ENCODE results near the gene PRDM16.

Gene PRDM16

GRCh38 chr1:3428899-3429298 is 359.9 kb downstream of the PRDM16 start:
- no peak for DNase-seq

GRCh38 chr1:3429320-3429719 is 360.3 kb downstream of the PRDM16 start:
- no peak for DNase-seq

- no peak for DNase-seq
Observed at GRCh38 chr1:3429766-3430165, 360.8 kb downstream of the PRDM16 start.

- DNase-seq, result no peak
Observed at GRCh38 chr1:3430406-3430805, 361.4 kb downstream of the PRDM16 start.

GRCh38 chr1:3430820-3431219 is 361.8 kb downstream of the PRDM16 start:
- no peak for DNase-seq

GRCh38 chr1:3431266-3431665 is 362.3 kb downstream of the PRDM16 start:
- DNase-seq, result no peak

- DNase-seq, result no peak
Observed at GRCh38 chr1:3431686-3432085, 362.7 kb downstream of the PRDM16 start.

- DNase-seq, result no peak
Observed at GRCh38 chr1:3432306-3432705, 363.3 kb downstream of the PRDM16 start.

- no peak for DNase-seq
Observed at GRCh38 chr1:3433076-3433475, 364.1 kb downstream of the PRDM16 start.

- DNase-seq, result no peak
Observed at GRCh38 chr1:3433596-3434320, 364.8 kb downstream of the PRDM16 start.

- no peak for DNase-seq
Observed at GRCh38 chr1:3434406-3435110, 365.6 kb downstream of the PRDM16 start.

GRCh38 chr1:3435666-3436065 is 366.7 kb downstream of the PRDM16 start:
- DNase-seq, result no peak

GRCh38 chr1:3436451-3436850 is 367.4 kb downstream of the PRDM16 start:
- DNase-seq, result no peak

GRCh38 chr1:3436901-3437300 is 367.9 kb downstream of the PRDM16 start:
- no peak for DNase-seq

- no peak for DNase-seq
Observed at GRCh38 chr1:3438661-3439180, 369.7 kb downstream of the PRDM16 start.

- DNase-seq, result no peak
Observed at GRCh38 chr1:3439346-3440299, 370.6 kb downstream of the PRDM16 start.

GRCh38 chr1:3440300-3440681 is 371.3 kb downstream of the PRDM16 start:
- DNase-seq, result no peak

- DNase-seq, result no peak
Observed at GRCh38 chr1:3440711-3441409, 371.9 kb downstream of the PRDM16 start.

GRCh38 chr1:3441410-3441847 is 372.4 kb downstream of the PRDM16 start:
- no peak for DNase-seq

GRCh38 chr1:3441880-3442279 is 372.9 kb downstream of the PRDM16 start:
- no peak for DNase-seq

- no peak for DNase-seq
Observed at GRCh38 chr1:3442331-3442730, 373.3 kb downstream of the PRDM16 start.

GRCh38 chr1:3442901-3443300 is 373.9 kb downstream of the PRDM16 start:
- DNase-seq, result no peak

- no peak for DNase-seq
Observed at GRCh38 chr1:3443807-3444206, 374.8 kb downstream of the PRDM16 start.

Measured in DMS79 treated with DMSO at 0.1 percent for 48 hours (cell line).